Lower leg skin (tissue), 4 donors: ENCODE measurements around the gene KSR2. TPM values are rescaled to one million over a fixed set of nuclear protein-coding genes. Genes with fewer than 3 reads are reported as not detected.

Experiments used
- DNase-seq, 2 donors: peaks; one replicate each; pipeline ENCODE4 v3.0.0-alpha.2; 2019; ENCODE audit warnings: low spot score in 2 of 2
- H3K4me3 ChIP-seq: fragments of 200-600 bp; sonication (generic); 2 replicates; pipeline ENCODE4 v1.5.1; 2017; ENCODE audit warnings: mild to moderate bottlenecking, low read depth; ENCODE audit not compliant: poor library complexity, severe bottlenecking
- CTCF ChIP-seq, 3 donors: fragments of 450-650 bp; IDR thresholded peaks; one replicate each; pipeline ENCODE4 v1.5.1; 2016; ENCODE audit warnings: antibody characterized with exemption in 3 of 3, mild to moderate bottlenecking in 3 of 3, moderate library complexity in 2 of 3
- POLR2A ChIP-seq, 2 donors: fragments of 450-650 bp; IDR thresholded peaks; one replicate each; pipeline ENCODE4 v1.6.1; 2016 to 2017; ENCODE audit warnings: antibody characterized with exemption in 2 of 2, mild to moderate bottlenecking in 1 of 2, moderate library complexity in 1 of 2
- WGBS, 2 donors: methylation state at CpG; one replicate each; pipeline ENCODE4 v1.1.5; 2018; 5-methylcytosine and 5-hydroxymethylcytosine counted together
- intact Hi-C: fragments of 100-400 bp; cut with DNase I; formaldehyde crosslinking; loops from one replicate; pipeline ENCODE4 v1.15.0; 2023; ENCODE audit warnings: low total_unique reads
- total RNA-seq, 4 donors: library from RNA; depleted of rRNA; stranded (reverse); fragments of >200 nt; gene quantifications; one replicate each; pipeline ENCODE4 v1.1.0, GENCODE V29; 2016

The KSR2 gene
- total RNA-seq, 4 donors from 2014 or later = 0.17 to 0.84 (median 0.35) TPM

- 47 to 67% methylated on average over 6 of the region's 6 CpGs for WGBS, 2 donors
Measured at GRCh38 chr12:117662220-117662619, 306.6 kb downstream of the KSR2 start.

GRCh38 chr12:117661471-117661870 is 307.3 kb downstream of the KSR2 start:
- DNase-seq = no peak
- WGBS, 2 donors = 46% methylated on average over 3 of the region's 3 CpGs
- no peak overlapping the region for H3K4me3 ChIP-seq
- TF ChIP-seq CTCF (IDR thresholded peaks at IDR 0.05) (no peak), POLR2A (IDR thresholded peaks at IDR 0.05) (no peak)
- intact Hi-C loops = no loop called here

More at GRCh38 chr12:117662220-117662619, 306.6 kb downstream of the KSR2 start:
- H3K4me3 ChIP-seq = no peak overlapping the region
- no peak for DNase-seq
- intact Hi-C loops = no loop called here
- TF ChIP-seq POLR2A (IDR thresholded peaks at IDR 0.05) (no peak), CTCF (IDR thresholded peaks at IDR 0.05) (no peak)

GRCh38 chr12:117660896-117661295 is 307.9 kb downstream of the KSR2 start:
- TF ChIP-seq POLR2A (IDR thresholded peaks at IDR 0.05) = no peak
- TF ChIP-seq CTCF (IDR thresholded peaks at IDR 0.05) = no peak
- intact Hi-C loops = no loop called here
- DNase-seq = no peak
- H3K4me3 ChIP-seq = no peak overlapping the region
- WGBS, 2 donors = 54 to 68% methylated on average over 3 of the region's 3 CpGs

GRCh38 chr12:117658226-117658625 is 310.6 kb downstream of the KSR2 start:
- intact Hi-C loops = no loop called here
- H3K4me3 ChIP-seq = no peak overlapping the region
- WGBS, 2 donors = 72 to 76% methylated on average over 2 of the region's 2 CpGs
- no peak for TF ChIP-seq CTCF (IDR thresholded peaks at IDR 0.05)
- no peak for TF ChIP-seq POLR2A (IDR thresholded peaks at IDR 0.05)
- no peak for DNase-seq

GRCh38 chr12:117649796-117650195 is 319.0 kb downstream of the KSR2 start:
- DNase-seq = no peak
- intact Hi-C loops = no loop called here
- H3K4me3 ChIP-seq = no peak overlapping the region
- TF ChIP-seq CTCF (IDR thresholded peaks at IDR 0.05) = no peak
- no peak for TF ChIP-seq POLR2A (IDR thresholded peaks at IDR 0.05)

GRCh38 chr12:117646520-117646919 is 322.3 kb downstream of the KSR2 start:
- 14 to 29% methylated on average over 7 of the region's 7 CpGs for WGBS, 2 donors
- DNase-seq = no peak
- intact Hi-C loops = no loop called here
- no peak overlapping the region for H3K4me3 ChIP-seq
- TF ChIP-seq POLR2A (IDR thresholded peaks at IDR 0.05) = no peak
